ENCODE measurements around the gene SALL1.

The SALL1 gene

DNA sequence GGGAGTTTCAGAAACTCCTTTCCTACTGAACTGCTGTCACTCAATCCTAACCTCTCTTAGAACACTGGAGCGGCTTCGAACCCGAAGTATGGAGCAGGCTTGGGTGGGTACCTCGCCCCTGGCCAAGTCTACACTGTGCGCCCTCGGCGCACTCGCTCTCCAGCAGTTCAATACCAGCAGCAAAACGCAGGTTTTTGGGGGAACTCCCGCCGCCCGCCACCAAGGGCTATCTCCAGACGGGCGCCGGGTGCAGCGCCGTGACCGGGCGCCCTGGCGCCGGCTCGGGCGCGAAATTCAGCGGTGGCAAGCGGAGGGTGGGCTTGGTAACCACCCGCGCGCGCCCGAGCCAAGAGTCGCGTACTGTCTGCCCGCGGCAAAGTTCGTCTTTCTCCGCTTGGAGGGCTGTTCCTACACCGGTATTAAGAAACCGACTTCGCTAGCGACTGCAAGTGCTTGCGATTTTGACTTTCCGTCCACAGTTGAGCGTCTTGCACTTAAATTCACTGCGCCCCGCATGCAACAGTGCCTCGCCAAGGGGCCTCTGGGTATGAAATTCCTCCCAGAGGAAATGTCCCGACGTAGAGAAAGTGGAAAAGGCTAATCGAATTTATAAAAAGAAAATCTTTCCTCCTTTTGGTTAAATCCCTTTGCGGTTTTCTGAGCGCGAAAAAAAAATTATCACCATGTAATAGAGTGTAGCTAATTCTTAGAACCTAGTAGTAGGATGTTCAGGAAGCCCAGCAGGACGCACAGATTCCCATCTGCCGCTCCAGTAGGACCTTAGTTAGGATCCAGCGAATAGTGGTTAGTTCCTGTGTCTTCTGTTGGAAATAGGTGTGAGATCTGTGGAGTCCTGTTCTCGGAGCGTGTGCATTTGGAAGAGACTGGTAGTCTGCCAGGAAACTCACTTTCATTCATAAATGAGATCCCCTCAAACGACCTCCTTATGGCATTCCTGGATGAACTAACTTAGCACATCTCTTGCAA, 5.0 kb upstream of the SALL1 start:
- no peak for DNase-seq

- no peak for DNase-seq
These were observed 4.1 kb upstream of the SALL1 start for GRCh38 chr16:51155199-51155607.

GRCh38 chr16:51154271-51155171, 3.5 kb upstream of the SALL1 start:
- DNase-seq, result no peak

DNA sequence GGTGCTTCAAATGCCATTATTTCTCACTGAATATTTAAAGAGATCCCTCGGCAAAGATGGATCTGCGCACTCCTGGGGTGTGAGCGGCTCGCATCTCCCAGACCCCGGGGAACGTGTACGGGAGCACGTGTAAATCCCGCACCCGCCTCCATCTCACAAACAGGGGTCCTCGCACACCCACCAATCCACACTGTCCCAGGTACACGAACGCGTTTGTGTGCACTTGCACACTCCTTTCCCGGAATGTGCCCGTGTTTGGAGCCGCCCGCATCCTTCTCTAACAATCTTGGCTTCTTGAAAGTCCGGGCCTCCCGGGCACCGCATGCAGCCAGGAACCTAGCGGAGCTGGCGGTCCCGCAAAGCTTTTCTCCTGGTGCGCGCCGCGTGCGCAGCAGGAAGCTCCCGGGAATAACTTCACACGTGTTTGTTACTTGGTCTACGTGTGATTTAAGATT, 2.5 kb upstream of the SALL1 start:
- DNase-seq, result no peak

DNA sequence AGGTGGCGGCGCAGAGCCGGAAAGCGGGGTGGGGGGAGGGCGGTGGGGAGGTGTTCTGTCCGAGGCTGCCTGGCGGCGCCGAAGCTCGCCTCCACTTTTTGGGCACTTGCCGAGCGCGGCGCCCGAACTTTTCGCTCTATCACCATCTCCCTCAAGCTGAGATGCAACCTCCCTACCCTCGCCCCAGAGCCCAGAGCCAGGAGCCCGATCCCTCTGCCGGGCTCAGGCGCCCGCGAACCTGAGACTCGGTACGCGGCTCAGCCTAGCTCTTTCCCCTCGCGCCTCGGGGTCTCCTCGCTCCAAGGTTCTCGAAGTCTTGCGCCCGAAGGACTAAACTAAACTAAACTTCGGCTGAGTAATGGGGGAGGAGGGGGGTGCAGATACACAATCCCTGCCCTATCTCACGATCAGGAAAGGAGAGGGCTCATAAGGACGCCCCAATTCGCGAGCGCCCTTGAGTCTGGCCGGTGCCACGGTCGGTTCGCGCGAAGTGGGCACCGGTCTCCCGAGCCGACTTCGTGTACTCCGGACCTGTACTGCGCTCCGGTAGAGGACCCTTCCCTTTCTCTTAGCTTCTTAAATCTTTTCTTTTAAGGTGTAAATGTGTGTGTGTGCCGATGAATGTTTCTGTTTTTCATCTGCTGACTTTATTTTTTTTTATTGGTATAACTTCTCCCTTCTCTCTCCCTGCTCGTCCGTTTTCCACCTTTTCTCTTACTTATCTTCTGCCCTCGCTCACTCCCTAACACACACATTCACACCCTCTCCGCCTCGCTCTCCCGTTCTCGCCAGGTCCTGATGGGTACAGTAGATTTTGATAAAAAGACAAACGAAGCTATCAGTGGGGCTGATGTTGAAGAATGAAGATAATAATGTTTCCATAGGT, 1.9 kb upstream of the SALL1 start:
- no peak for DNase-seq

- peak; percentile 3 for DNase-seq
These were observed 1.0 kb upstream of the SALL1 start for GRCh38 chr16:51151961-51152663.

DNA sequence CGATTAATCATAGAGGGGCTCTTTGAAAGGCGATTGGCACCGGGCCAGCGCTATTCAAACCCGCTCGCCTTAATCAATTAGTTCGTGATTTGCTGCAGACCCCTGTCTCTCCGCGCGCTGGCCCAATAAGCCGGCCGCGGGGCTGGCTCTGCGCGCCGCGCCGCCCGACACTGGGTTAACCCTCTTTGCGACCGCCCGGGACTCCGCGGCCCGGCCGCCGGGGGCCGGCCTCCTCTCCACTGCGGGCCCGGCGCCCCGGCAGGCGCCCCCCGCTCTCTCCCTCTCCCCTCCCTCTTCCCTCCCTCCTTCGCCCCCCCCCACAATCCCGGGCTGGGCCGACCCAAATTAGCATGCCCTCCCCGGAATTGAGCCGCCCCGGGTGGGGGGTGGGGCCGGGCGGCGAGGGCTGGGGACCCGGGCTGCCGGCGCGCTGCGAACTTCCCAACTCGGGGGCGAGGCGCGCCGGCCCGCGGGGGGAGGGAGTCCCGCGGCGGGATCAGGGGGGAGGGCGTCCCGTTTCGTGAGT, 428 bp upstream of the SALL1 start:
- DNase-seq, result no peak

DNA sequence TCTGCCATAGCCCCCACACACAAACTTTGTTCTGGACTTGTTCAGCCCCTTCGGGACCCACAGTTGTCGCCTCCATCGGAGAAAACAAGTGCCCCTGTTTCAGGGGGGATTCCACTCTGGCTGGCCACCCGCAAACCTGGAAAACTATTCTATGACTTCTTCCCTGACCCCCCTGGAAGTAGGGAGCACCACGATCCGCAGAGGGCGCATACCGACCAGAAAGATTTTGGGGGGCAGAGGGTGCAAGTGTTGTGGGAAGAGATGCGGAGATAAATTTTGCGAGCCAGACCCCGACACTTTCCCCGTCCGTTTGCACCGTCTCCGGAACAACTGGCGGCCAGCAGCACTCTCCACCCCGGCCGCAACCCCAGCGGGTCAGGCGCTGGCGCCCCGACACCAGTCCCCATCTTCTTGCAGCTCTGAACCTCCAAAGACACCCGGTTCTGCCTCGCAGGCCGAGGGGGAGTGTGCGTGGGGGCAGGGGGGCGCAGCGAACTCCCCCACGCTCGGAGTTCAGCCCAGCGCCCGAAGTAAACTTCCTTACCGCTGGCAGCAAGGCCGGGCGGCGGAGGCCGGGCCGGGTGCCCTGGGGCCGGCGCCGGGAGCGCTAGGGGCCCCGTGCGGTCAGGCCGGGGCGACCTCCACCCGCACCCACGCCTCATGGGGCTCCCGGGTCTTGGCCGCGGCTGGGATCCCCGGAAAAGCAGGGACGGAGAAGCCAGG, 744 bp downstream of the SALL1 start:
- no peak for DNase-seq

- no peak for DNase-seq
These were observed 1.3 kb downstream of the SALL1 start for GRCh38 chr16:51149721-51150164.

DNA sequence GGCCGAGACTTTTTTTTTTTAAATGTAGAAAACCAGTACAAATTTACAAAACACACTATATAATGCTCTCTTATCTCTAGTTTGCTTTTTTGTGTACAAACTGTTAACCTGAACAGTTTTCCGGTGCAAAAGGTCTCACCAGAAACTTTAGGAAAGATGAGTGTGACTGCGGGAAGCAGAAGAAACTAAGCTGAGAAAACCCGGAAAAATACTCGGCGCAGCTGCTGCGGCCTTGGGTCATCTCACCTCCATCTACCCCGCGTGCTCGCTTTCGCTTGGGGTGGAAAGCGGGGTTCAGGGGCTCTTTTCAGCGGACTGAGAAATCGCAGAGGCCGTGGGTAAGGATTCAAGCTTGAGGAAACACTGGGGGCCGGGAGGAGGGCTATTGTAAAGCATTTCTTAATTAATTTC, 1.8 kb downstream of the SALL1 start:
- DNase-seq, result no peak

- DNase-seq, result no peak
These were observed 2.3 kb downstream of the SALL1 start for GRCh38 chr16:51148678-51149228.

- no peak for DNase-seq
These were observed 3.0 kb downstream of the SALL1 start for GRCh38 chr16:51147776-51148677.

DNA sequence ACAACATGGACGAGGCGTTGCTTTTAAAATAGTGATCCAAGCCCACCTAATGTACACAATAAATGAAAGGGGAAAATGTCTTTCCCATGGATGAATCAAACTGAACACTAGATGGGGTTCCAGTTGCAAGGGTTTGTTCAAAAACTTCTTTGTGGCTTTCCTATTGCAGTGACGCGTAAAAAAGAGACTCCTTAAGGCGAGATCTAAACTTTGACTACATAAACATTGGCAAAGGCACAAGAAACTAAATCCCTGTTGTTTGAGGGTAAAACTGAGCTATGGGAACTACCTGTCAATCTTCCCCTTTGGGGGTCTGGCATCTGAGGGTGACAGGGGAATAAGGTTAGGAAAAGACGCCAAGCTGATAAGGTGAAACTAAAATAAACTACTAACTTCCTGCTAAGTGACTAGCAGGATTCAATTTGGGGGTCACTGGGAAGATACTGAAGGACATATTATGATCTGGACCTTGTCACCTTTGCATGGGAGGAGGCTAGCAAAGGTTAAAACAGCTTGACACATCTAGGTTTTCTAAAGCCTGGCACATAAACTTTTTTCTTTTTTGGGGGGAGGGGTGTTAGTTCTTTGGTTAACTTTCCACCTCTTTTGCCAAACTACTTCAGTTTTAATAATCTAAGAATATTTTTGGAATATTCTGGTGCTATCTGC, 4.7 kb downstream of the SALL1 start:
- no peak for DNase-seq

- DNase-seq, result no peak
These were observed 6.9 kb downstream of the SALL1 start for GRCh38 chr16:51144203-51144602.

DNA sequence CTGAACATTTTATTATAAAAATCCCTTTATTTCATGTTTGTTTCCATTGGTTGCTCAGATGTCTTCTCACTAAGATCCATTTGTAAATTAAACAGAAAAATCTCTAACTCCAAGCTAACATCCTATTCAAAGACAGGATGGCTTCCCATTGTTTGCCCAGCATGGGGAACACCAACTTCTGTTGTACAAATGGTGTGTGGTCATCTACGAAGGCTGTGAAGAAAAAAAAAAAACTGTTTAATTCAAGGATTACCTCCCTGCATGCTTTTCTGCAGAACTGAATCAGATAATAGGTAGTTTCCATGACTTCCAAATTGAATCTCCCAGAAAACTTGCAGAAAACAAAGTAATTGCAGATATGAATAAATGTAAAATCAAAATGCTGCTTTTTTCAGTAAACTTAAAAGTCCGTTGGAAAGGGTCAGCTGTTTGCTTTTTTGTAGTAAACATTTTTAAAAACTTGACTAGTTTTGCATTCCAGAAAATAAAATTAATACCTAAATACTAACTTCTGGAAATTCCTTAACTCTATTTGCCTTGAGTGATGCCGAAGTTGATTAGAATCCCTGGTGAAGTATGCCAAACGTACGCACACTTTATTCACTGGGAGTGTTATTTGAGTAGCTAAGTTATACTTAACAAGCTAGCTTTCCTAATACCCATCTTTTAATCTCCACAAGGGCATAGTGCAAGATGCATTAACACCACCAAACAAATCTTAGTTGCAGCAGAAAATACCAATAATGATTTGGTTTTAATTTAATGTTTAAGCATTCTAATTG, 7.7 kb downstream of the SALL1 start:
- no peak for DNase-seq

DNA sequence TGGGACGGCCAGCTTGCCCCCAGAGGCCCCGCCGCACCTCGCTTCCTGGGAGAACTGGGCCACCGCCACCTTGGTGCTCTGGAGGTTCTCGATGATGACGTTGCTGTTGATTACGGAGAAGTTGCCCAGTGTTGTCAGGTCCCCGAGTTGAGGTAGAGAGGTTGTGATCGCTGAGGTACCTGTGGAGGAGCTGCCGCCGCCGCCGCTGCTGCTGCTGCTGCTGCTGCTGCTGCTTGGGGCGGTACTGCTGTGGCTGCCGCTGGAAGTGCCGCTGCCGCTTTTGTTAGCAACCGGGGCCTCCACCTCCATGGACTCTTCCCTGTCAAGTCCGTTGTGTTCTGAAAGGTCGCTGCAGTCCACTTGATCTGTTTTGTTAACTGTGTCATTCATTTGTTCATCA, 9.5 kb downstream of the SALL1 start:
- no peak for DNase-seq

- DNase-seq, result no peak
These were observed 10.0 kb downstream of the SALL1 start for GRCh38 chr16:51141106-51141505.

GRCh38 chr16:51140112-51140511, 11.0 kb downstream of the SALL1 start:
- no peak for DNase-seq

Data from NCI-H1048 (cell line).